Neural cell (in vitro differentiated cells): ENCODE results near the gene L3MBTL2.

Experiments
- CTCF ChIP-seq: fragments of 450-650 bp; IDR thresholded peaks from 2 replicates; pipeline ENCODE4 v1.5.1; 2014; ENCODE audit warnings: antibody characterized with exemption, mild to moderate bottlenecking, moderate library complexity; ENCODE audit not compliant: poor library complexity, severe bottlenecking
- EP300 ChIP-seq: fragments of 450-650 bp; conservative IDR thresholded peaks from 2 replicates; pipeline ENCODE4 v1.6.1; 2014; ENCODE audit warnings: antibody characterized with exemption, mild to moderate bottlenecking, moderate library complexity; ENCODE audit not compliant: poor library complexity, severe bottlenecking
- EZH2 ChIP-seq: fragments of 200-600, 300-800 bp; shearing (Covaris generic), sonication (generic); IDR thresholded peaks from 2 replicates; pipeline ENCODE4 v1.6.1; 2014; ENCODE audit warnings: antibody characterized with exemption, low read length, borderline replicate concordance, mild to moderate bottlenecking; ENCODE audit not compliant: insufficient read depth, poor library complexity, severe bottlenecking
- POLR2AphosphoS5 ChIP-seq: IDR thresholded peaks from 2 replicates; pipeline ENCODE4 v1.6.1; 2012

- TF ChIP-seq CTCF (no peak), POLR2AphosphoS5 (no peak), EP300 (no peak), EZH2 (no peak)
Observed at GRCh38 chr22:41273128-41273527, 68.0 kb downstream of the L3MBTL2 start.
